IMR-90 (cell line): ENCODE results near the gene ZDHHC11B. TPM values are rescaled to one million over a fixed set of nuclear protein-coding genes. Genes with fewer than 3 reads are reported as not detected.

ENCODE experiments used
- ATAC-seq: fragments of 200-7000 bp; cut with Tn5 transposase; 2 replicates; pipeline ENCODE4 v1.9.1; 2020; ENCODE audit warnings: low read depth, mild to moderate bottlenecking, moderate library complexity
- BruUV-seq: library from RNA; stranded (reverse); fragments of 400-500 nt; replicated peaks from 2 replicates; lab custom pipeline; 2021; lab: Mats Ljungman, UMichigan
- CTCF ChIA-PET: fragments of 300-600 bp; formaldehyde crosslinking; extraction: SDS; loops from one replicate; lab custom pipeline; 2021; ENCODE audit warnings: antibody characterized with exemption; lab: Yijun Ruan, JAX
- POLR2A ChIA-PET: fragments of 300-600 bp; sonication (Branson Sonifier 250); formaldehyde crosslinking; loops from one replicate; lab custom pipeline; 2022; ENCODE audit warnings: antibody characterized with exemption; ENCODE audit not compliant: unreplicated experiment; lab: Charles Lee
- DNase-seq: peaks from one replicate; pipeline ENCODE4 v3.0.0; 2013
- H2AFZ ChIP-seq: replicated peaks from 2 replicates; pipeline ENCODE3; 2013; ENCODE audit warnings: low read length, mild to moderate bottlenecking; ENCODE audit not compliant: poor library complexity
- H2AK5ac ChIP-seq: 2 replicates; pipeline ENCODE4 v1.6.1; 2013; ENCODE audit warnings: low read depth, low read length, inconsistent platforms
- H2AK9ac ChIP-seq: replicated peaks from 2 replicates; pipeline ENCODE3; 2013; ENCODE audit warnings: mild to moderate bottlenecking, low read depth, low read length, moderate library complexity; ENCODE audit not compliant: poor library complexity
- H2BK120ac ChIP-seq: 2 replicates; pipeline ENCODE4 v1.6.1; 2013; ENCODE audit warnings: low read depth, low read length, inconsistent platforms
- H2BK15ac ChIP-seq: 3 replicates; pipeline ENCODE4 v1.6.1; 2013; ENCODE audit warnings: low read depth, low read length, inconsistent platforms
- H2BK20ac ChIP-seq: 2 replicates; pipeline ENCODE4 v1.6.1; 2013; ENCODE audit warnings: low read depth, mild to moderate bottlenecking, inconsistent platforms, low read length, moderate library complexity
- H2BK5ac ChIP-seq: 2 replicates; pipeline ENCODE4 v1.6.1; 2013; ENCODE audit warnings: mild to moderate bottlenecking, low read depth, low read length, inconsistent platforms; ENCODE audit not compliant: poor library complexity, severe bottlenecking
- H3K14ac ChIP-seq: replicated peaks from 2 replicates; pipeline ENCODE4 v1.6.1; 2013; ENCODE audit warnings: low read depth, low read length, inconsistent platforms
- H3K18ac ChIP-seq: 2 replicates; pipeline ENCODE4 v1.6.1; 2013; ENCODE audit warnings: low read depth, low read length, control low read depth
- H3K23ac ChIP-seq: 2 replicates; pipeline ENCODE4 v1.6.1; 2013; ENCODE audit warnings: low read depth, low read length, inconsistent platforms
- H3K27ac ChIP-seq: 2 replicates; pipeline ENCODE4 v1.5.1; 2013; ENCODE audit warnings: mild to moderate bottlenecking, control low read depth, low read length; ENCODE audit not compliant: insufficient read depth
- H3K27me3 ChIP-seq: 2 replicates; pipeline ENCODE4 v1.6.1; 2013; ENCODE audit warnings: low read length; ENCODE audit not compliant: control insufficient read depth, insufficient read depth
- H3K36me3 ChIP-seq: 2 replicates; pipeline ENCODE4 v1.6.1; 2013; ENCODE audit warnings: low read length, mixed read lengths; ENCODE audit not compliant: control insufficient read depth, insufficient read depth
- H3K4ac ChIP-seq: 2 replicates; pipeline ENCODE4 v1.6.1; 2013; ENCODE audit warnings: low read depth, low read length, inconsistent platforms
- H3K4me1 ChIP-seq: 2 replicates; pipeline ENCODE4 v1.6.1; 2013; ENCODE audit warnings: low read length, mixed read lengths; ENCODE audit not compliant: control insufficient read depth, insufficient read depth
- H3K4me2 ChIP-seq: 2 replicates; pipeline ENCODE4 v1.6.1; 2013; ENCODE audit warnings: low read depth, mild to moderate bottlenecking, control low read depth, low read length, moderate library complexity
- H3K4me3 ChIP-seq: 2 replicates; pipeline ENCODE4 v1.5.1; 2013; ENCODE audit warnings: low read depth, mild to moderate bottlenecking, control low read depth, low read length, moderate library complexity; ENCODE audit not compliant: insufficient read depth
- H3K56ac ChIP-seq: 2 replicates; pipeline ENCODE4 v1.6.1; 2013; ENCODE audit warnings: low read length, inconsistent platforms; ENCODE audit not compliant: insufficient read depth; ENCODE audit errors: extremely low read depth
- H3K79me1 ChIP-seq, 2 experiments: 2 replicates each; pipeline ENCODE4 v1.6.1; 2013; ENCODE audit warnings: low read length in 2 of 2, inconsistent platforms in 1 of 2, low read depth in 1 of 2
- H3K9ac ChIP-seq: 2 replicates; pipeline ENCODE4 v1.6.1; 2013; ENCODE audit warnings: low read depth, low read length, control low read depth
- H3K9me1 ChIP-seq: 2 replicates; pipeline ENCODE4 v1.6.1; 2013; ENCODE audit warnings: low read length, inconsistent platforms; ENCODE audit not compliant: insufficient read depth
- H3K9me3 ChIP-seq: 2 replicates; pipeline ENCODE4 v1.6.1; 2013; ENCODE audit warnings: low read length; ENCODE audit not compliant: control insufficient read depth, insufficient read depth
- H4K20me1 ChIP-seq: 2 replicates; pipeline ENCODE4 v1.6.1; 2013; ENCODE audit warnings: low read length, inconsistent platforms; ENCODE audit not compliant: insufficient read depth
- H4K5ac ChIP-seq: 2 replicates; pipeline ENCODE4 v1.6.1; 2013; ENCODE audit warnings: mild to moderate bottlenecking, low read depth, low read length, control low read depth
- H4K8ac ChIP-seq, 2 experiments: 2 replicates each; pipeline ENCODE4 v1.6.1; 2013; ENCODE audit warnings: low read depth in 2 of 2, low read length in 2 of 2, control low read depth in 1 of 2, inconsistent platforms in 1 of 2
- H4K91ac ChIP-seq: 2 replicates; pipeline ENCODE4 v1.6.1; 2013; ENCODE audit warnings: low read depth, low read length, inconsistent platforms; ENCODE audit not compliant: insufficient read depth
- CHD1 ChIP-seq: IDR thresholded peaks from 2 replicates; pipeline ENCODE4 v1.6.1; 2012; ENCODE audit warnings: low read depth, low read length, improper control_type of control experiment
- NFE2L2 ChIP-seq: fragments of 150-350 bp; IDR thresholded peaks from 2 replicates; pipeline ENCODE4 v1.6.1; 2016; ENCODE audit warnings: low read depth, mild to moderate bottlenecking, low read length
- RAD21 ChIP-seq: IDR thresholded peaks from 2 replicates; pipeline ENCODE4 v1.6.1; 2012; ENCODE audit warnings: low read length, improper control_type of control experiment
- RCOR1 ChIP-seq: IDR thresholded peaks from 2 replicates; pipeline ENCODE4 v1.6.1; 2012; ENCODE audit warnings: mild to moderate bottlenecking, low read length, improper control_type of control experiment; ENCODE audit not compliant: insufficient replicate concordance
- RFX5 ChIP-seq: IDR thresholded peaks from 2 replicates; pipeline ENCODE4 v1.8.0; 2012; ENCODE audit warnings: low read depth, mild to moderate bottlenecking, low read length, moderate library complexity
- SMC3 ChIP-seq: fragments of 150-350 bp; IDR thresholded peaks from 2 replicates; pipeline ENCODE4 v1.6.1; 2016; ENCODE audit warnings: low read depth, mild to moderate bottlenecking, antibody characterized with exemption, low read length, moderate library complexity
- WGBS, 2 experiments: methylation state at CpG; one replicate each; pipeline versions ENCODE4 v1.1.5 to v1.1.7; 2013; ENCODE audit warnings: missing lambda C conversion rate in 2 of 2; ENCODE audit not compliant: insufficient read length in 1 of 2; ENCODE audit errors: extremely low coverage in 2 of 2; 5-methylcytosine and 5-hydroxymethylcytosine counted together
- dilution Hi-C: fragments of 300-500 bp; cut with HindIII; formaldehyde crosslinking; loops from one replicate; pipeline ENCODE4 v1.14.3; 2018; ENCODE audit warnings: low sequenced_read_pairs; ENCODE audit not compliant: unreplicated experiment
- in situ Hi-C: fragments of 300-500 bp; cut with MboI; formaldehyde crosslinking; loops from 3 replicates; pipeline ENCODE4 v1.14.3; 2019; ENCODE audit warnings: low sequenced_read_pairs, inconsistent platforms, mixed read lengths
- intact Hi-C: fragments of 100-400 bp; cut with micrococcal nuclease; formaldehyde crosslinking; loops from 2 replicates; pipeline ENCODE4 v1.10.0; 2022
- polyA plus RNA-seq, 3 experiments: library from polyadenylated mRNA; depleted of rRNA; stranded (reverse); fragments of >200 nt; gene quantifications; 2 replicates each; pipeline ENCODE4 v1.2.3, GENCODE V29; 2012; ENCODE audit warnings: low replicate concordance in 1 of 3
- total RNA-seq: library from RNA; depleted of rRNA; stranded (reverse); fragments of >200 nt; gene quantifications from 2 replicates; pipeline ENCODE4 v1.2.3, GENCODE V29; 2012
- TF ChIP-seq, protein P1 (sequence below): fragments of 150-350 bp; IDR thresholded peaks from 2 replicates; pipeline ENCODE4 v1.6.1; 2017; ENCODE audit warnings: mild to moderate bottlenecking, antibody characterized with exemption, low read length, low read depth

Gene ZDHHC11B
- total and polyA plus RNA-seq, 2 of the 4 experiments (the other 2 are of a cell fraction), result 0.12 TPM; not detected in 1

DNA sequence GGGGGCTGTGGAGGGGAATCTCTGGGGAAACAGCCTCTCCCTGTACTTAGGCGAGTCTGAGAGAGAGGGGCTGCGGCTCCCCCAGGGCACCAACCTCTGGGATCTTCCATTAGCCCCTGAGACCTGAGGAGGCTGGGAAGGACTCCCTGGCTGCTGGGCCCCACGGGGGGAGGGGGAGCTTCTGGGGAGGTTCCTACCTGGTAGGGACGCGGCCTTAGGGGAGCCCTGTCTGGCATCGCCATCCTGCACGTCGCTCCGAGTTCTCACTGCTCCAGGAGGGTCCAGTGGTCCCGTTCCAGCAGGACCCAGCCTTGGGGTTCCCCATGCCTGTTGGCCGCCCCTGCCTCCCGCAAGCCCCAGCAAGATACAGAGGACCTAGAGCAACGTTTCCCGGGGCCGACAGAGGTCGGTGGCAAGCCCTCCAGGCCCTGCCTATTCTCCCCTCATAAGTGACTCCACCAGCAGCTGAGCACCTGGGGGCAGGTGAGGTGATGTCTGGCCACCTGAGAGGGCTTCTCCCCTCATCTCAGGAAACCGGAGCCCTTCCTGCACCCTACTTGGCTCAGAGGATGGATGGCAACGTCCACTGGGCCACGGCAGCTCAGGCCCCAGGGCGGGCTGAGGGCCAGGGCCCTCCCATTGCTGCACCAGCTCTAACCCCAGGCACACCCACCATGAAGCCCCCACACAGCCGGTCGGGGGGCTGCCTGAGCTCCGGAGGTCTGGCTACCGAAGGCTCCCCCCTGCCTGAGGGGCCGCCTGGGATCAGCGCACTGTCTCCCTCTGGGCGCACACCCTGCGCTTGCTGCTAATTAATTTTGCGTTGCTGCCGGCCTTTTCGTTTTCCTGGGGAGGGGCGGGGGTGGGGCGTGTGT lies 113.9 kb downstream of the ZDHHC11B start:
- ChIA-PET POLR2A (no interaction called here), CTCF (no interaction called here)
- Histone ChIP-seq H3K4me3 (no peak overlapping the region), H4K91ac (no peak overlapping the region), H4K8ac (no peak overlapping the region), H2AK5ac (no peak overlapping the region), H3K36me3 (no peaks in the 10 kb centered on the region), H4K5ac (no peak overlapping the region), H3K9me1 (no peaks in the 10 kb centered on the region), H3K56ac (no peak overlapping the region), H3K4me2 (no peak overlapping the region), H3K14ac (no peak overlapping the region), H2BK15ac (no peak overlapping the region), H2BK5ac (no peak overlapping the region), H3K23ac (no peak overlapping the region), H3K4ac (no peak overlapping the region), H2BK120ac (no peak overlapping the region), H4K20me1 (no peaks in the 10 kb centered on the region), H3K18ac (no peak overlapping the region), H3K9me3 (no peaks in the 10 kb centered on the region), H3K27ac (no peak overlapping the region), H3K79me1 (no peaks in the 10 kb centered on the region), H2AK9ac (no peak overlapping the region), H2AFZ (no peak overlapping the region), H3K9ac (no peak overlapping the region), H3K4me1 (no peaks in the 10 kb centered on the region; the same call in 1 of the 2 replicates), H2BK20ac (no peak overlapping the region), H3K27me3 (peaks cover 15% of the 10 kb centered on the region; the same call in 1 of the 2 replicates)
- no peak for ATAC-seq
- in situ Hi-C loops (loop anchor here (5.0 kb wide), 1 partner anchor 232 kb away; no protein-coding TSS in a partner anchor), dilution Hi-C loops (no loop called here), intact Hi-C loops (loop anchor here (2.0 kb wide), 1 partner anchor 232 kb away; no protein-coding TSS in a partner anchor)
- 90% methylated on average over 8 of the region's 33 CpGs; no CpG with 5 or more reads in 1 of the 2 experiments for WGBS, 2 experiments
- TF ChIP-seq, protein P1, sequence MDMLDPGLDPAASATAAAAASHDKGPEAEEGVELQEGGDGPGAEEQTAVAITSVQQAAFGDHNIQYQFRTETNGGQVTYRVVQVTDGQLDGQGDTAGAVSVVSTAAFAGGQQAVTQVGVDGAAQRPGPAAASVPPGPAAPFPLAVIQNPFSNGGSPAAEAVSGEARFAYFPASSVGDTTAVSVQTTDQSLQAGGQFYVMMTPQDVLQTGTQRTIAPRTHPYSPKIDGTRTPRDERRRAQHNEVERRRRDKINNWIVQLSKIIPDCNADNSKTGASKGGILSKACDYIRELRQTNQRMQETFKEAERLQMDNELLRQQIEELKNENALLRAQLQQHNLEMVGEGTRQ, result no peak
- TF ChIP-seq RFX5 (no peak), RCOR1 (no peak), CHD1 (no peak), SMC3 (no peak), RAD21 (no peak), NFE2L2 (no peak)
- no TSS peak for BruUV-seq
- no peak for DNase-seq
